Measurements from ENCODE around the gene NDUFA12. TPM values are rescaled to one million over a fixed set of nuclear protein-coding genes. Genes with fewer than 3 reads are reported as not detected.

Gene NDUFA12
- total RNA-seq, 2 donors from 2014 or later = 57.2 to 108 TPM

- Histone ChIP-seq H3K36me3 (no peaks in the 10 kb centered on the region), H3K9me3 (no peaks in the 10 kb centered on the region), H3K4me3 (no peak overlapping the region), H3K27me3 (replicated peaks; ENCODE audit: insufficient read depth) (no peaks in the 10 kb centered on the region), H3K27ac (no peak overlapping the region), H3K4me1 (replicated peaks) (no peaks in the 10 kb centered on the region)
- intact Hi-C loops (cut with DNase I) = no loop called here
- TF ChIP-seq POLR2AphosphoS5 (IDR thresholded peaks at IDR 0.05) = peak; percentile 9
- TF ChIP-seq CTCF (IDR thresholded peaks at IDR 0.05) = no peak
- no peak for DNase-seq (ENCODE audit: low spot score)
- WGBS = 24% methylated on average over 7 of the region's 7 CpGs
These were observed 62.0 kb downstream of the NDUFA12 start for GRCh38 chr12:94941440-94941862.

- WGBS = 94% methylated on average over 9 of the region's 9 CpGs
- Histone ChIP-seq H3K27me3 (replicated peaks; ENCODE audit: insufficient read depth) (no peaks in the 10 kb centered on the region), H3K4me1 (replicated peaks) (no peaks in the 10 kb centered on the region), H3K4me3 (no peak overlapping the region), H3K9me3 (no peaks in the 10 kb centered on the region), H3K36me3 (no peaks in the 10 kb centered on the region), H3K27ac (no peak overlapping the region)
- TF ChIP-seq POLR2A (IDR thresholded peaks at IDR 0.05) (no peak), CTCF (IDR thresholded peaks at IDR 0.05) (no peak), POLR2AphosphoS5 (IDR thresholded peaks at IDR 0.05) (no peak)
- DNase-seq (ENCODE audit: low spot score) = no peak
- intact Hi-C loops (cut with DNase I) = no loop called here
These were observed 62.7 kb downstream of the NDUFA12 start for GRCh38 chr12:94940771-94941170.

GRCh38 chr12:94938583-94938982 lies 64.9 kb downstream of the NDUFA12 start:
- no peaks in the 10 kb centered on the region for H3K4me1 ChIP-seq (replicated peaks)
- H3K27me3 ChIP-seq (replicated peaks; ENCODE audit: insufficient read depth) = no peaks in the 10 kb centered on the region
- no peak for DNase-seq (ENCODE audit: low spot score)
- TF ChIP-seq POLR2A (IDR thresholded peaks at IDR 0.05) = no peak
- TF ChIP-seq POLR2AphosphoS5 (IDR thresholded peaks at IDR 0.05) = no peak
- TF ChIP-seq CTCF (IDR thresholded peaks at IDR 0.05) = no peak
- H3K9me3 ChIP-seq = no peaks in the 10 kb centered on the region
- intact Hi-C loops (cut with DNase I) = no loop called here
- WGBS = 92% methylated on average over 4 of the region's 4 CpGs
- H3K36me3 ChIP-seq = no peaks in the 10 kb centered on the region
- H3K4me3 ChIP-seq = no peak overlapping the region
- no peak overlapping the region for H3K27ac ChIP-seq

- no peak for DNase-seq (ENCODE audit: low spot score)
- Histone ChIP-seq H3K27me3 (replicated peaks; ENCODE audit: insufficient read depth) (no peaks in the 10 kb centered on the region), H3K27ac (no peak overlapping the region), H3K9me3 (no peaks in the 10 kb centered on the region), H3K4me1 (replicated peaks) (no peaks in the 10 kb centered on the region), H3K36me3 (no peaks in the 10 kb centered on the region), H3K4me3 (no peak overlapping the region)
- 87% methylated on average over 2 of the region's 2 CpGs for WGBS
- intact Hi-C loops (cut with DNase I) = no loop called here
- TF ChIP-seq POLR2AphosphoS5 (IDR thresholded peaks at IDR 0.05) = no peak
- no peak for TF ChIP-seq POLR2A (IDR thresholded peaks at IDR 0.05)
- no peak for TF ChIP-seq CTCF (IDR thresholded peaks at IDR 0.05)
These were observed 72.7 kb downstream of the NDUFA12 start for GRCh38 chr12:94930772-94931171.

- Histone ChIP-seq H3K9me3 (no peaks in the 10 kb centered on the region), H3K4me1 (replicated peaks) (no peaks in the 10 kb centered on the region), H3K4me3 (no peak overlapping the region), H3K27ac (no peak overlapping the region), H3K27me3 (replicated peaks; ENCODE audit: insufficient read depth) (no peaks in the 10 kb centered on the region), H3K36me3 (no peaks in the 10 kb centered on the region)
- DNase-seq (ENCODE audit: low spot score) = no peak
- 54% methylated on average over 6 of the region's 6 CpGs for WGBS
- no peak for TF ChIP-seq CTCF (IDR thresholded peaks at IDR 0.05)
- no peak for TF ChIP-seq POLR2A (IDR thresholded peaks at IDR 0.05)
- TF ChIP-seq POLR2AphosphoS5 (IDR thresholded peaks at IDR 0.05) = no peak
- intact Hi-C loops (cut with DNase I) = no loop called here
These were observed 73.3 kb downstream of the NDUFA12 start for GRCh38 chr12:94930216-94930654.
